HEK293T (cell line): ENCODE measurements around the gene CANX.

Experiments used
- BHLHE40 ChIP-seq: fragments of 450-650 bp; IDR thresholded peaks from 2 replicates; pipeline ENCODE4 v1.6.1; 2016; ENCODE audit warnings: mild to moderate bottlenecking, moderate library complexity, borderline replicate concordance
- FOXM1 ChIP-seq: fragments of 450-650 bp; IDR thresholded peaks from 2 replicates; pipeline ENCODE4 v1.6.1; 2017; ENCODE audit warnings: mild to moderate bottlenecking, borderline replicate concordance
- LEF1 ChIP-seq: fragments of 450-650 bp; IDR thresholded peaks from 2 replicates; pipeline ENCODE4 v1.6.1; 2017; ENCODE audit warnings: mild to moderate bottlenecking, borderline replicate concordance

GRCh38 chr5:179777456-179777855 is 78.7 kb downstream of the CANX start:
- TF ChIP-seq BHLHE40 = no peak
- TF ChIP-seq FOXM1 = no peak
- TF ChIP-seq LEF1 = no peak
